Fibroblast of lung (primary cell): ENCODE results near the gene CLEC5A. TPM values are rescaled to one million over a fixed set of nuclear protein-coding genes. Genes with fewer than 3 reads are reported as not detected.

ENCODE experiments used
- DNase-seq, 2 donors: peaks; one replicate each; pipeline versions ENCODE4 v3.0.0 to v3.0.0-alpha.2; 2010; ENCODE audit warnings: low read depth in 2 of 2
- H2AFZ ChIP-seq: 2 replicates; pipeline ENCODE4 v1.5.1; 2012; ENCODE audit warnings: low read length, control low read depth, inconsistent platforms
- H3K27ac ChIP-seq: 2 replicates; pipeline ENCODE4 v1.5.1; 2011; ENCODE audit warnings: low read length, control low read depth; ENCODE audit not compliant: insufficient read depth
- H3K27me3 ChIP-seq: 2 replicates; pipeline ENCODE4 v1.5.1; 2011; ENCODE audit warnings: mild to moderate bottlenecking, low read length; ENCODE audit not compliant: control insufficient read depth, insufficient read depth
- H3K36me3 ChIP-seq: 2 replicates; pipeline ENCODE4 v1.5.1; 2011; ENCODE audit warnings: low read length; ENCODE audit not compliant: control insufficient read depth, insufficient read depth
- H3K4me1 ChIP-seq: 2 replicates; pipeline ENCODE4 v1.5.1; 2011; ENCODE audit warnings: low read length; ENCODE audit not compliant: control insufficient read depth, insufficient read depth; ENCODE audit errors: extremely low read depth
- H3K4me2 ChIP-seq: 2 replicates; pipeline ENCODE4 v1.5.1; 2011; ENCODE audit warnings: low read length, control low read depth; ENCODE audit not compliant: insufficient read depth; ENCODE audit errors: extremely low read depth
- H3K4me3 ChIP-seq, 4 experiments: fragments of 200-600 bp in 1 of 4; sonication (generic) in 1 of 4; replicated peaks in 1 of 4; 2 replicates each; pipeline ENCODE4 v1.5.1; 2011 to 2016; ENCODE audit warnings: low read length in 4 of 4, low read depth in 3 of 4, mild to moderate bottlenecking in 3 of 4, control low read depth in 2 of 4, inconsistent platforms in 1 of 4, mixed read lengths in 1 of 4; ENCODE audit not compliant: insufficient read depth in 1 of 4; ENCODE audit errors: control extremely low read depth in 1 of 4
- H3K79me2 ChIP-seq: 2 replicates; pipeline ENCODE4 v1.5.1; 2012; ENCODE audit warnings: mild to moderate bottlenecking, low read length, inconsistent platforms; ENCODE audit not compliant: control insufficient read depth, insufficient read depth
- H3K9ac ChIP-seq: 2 replicates; pipeline ENCODE4 v1.5.1; 2011; ENCODE audit warnings: mild to moderate bottlenecking, low read length, control low read depth; ENCODE audit not compliant: insufficient read depth
- H3K9me3 ChIP-seq: 2 replicates; pipeline ENCODE4 v1.5.1; 2012; ENCODE audit warnings: low read depth, low read length; ENCODE audit not compliant: control insufficient read depth, insufficient read depth
- H4K20me1 ChIP-seq: 2 replicates; pipeline ENCODE4 v1.5.1; 2011; ENCODE audit warnings: low read length; ENCODE audit not compliant: control insufficient read depth, insufficient read depth; ENCODE audit errors: extremely low read depth
- EZH2 ChIP-seq: IDR thresholded peaks from 2 replicates; pipeline ENCODE4 v1.5.1; 2012; ENCODE audit warnings: low read length, control low read depth, mild to moderate bottlenecking; ENCODE audit errors: missing control alignments
- polyA plus RNA-seq, 2 donors: library from polyadenylated mRNA; depleted of rRNA in 1 of 2; stranded (reverse) in 1 of 2; unstranded in 1 of 2; fragments of >200 nt; gene quantifications; 2 replicates each; pipeline ENCODE4 v1.2.1, GENCODE V29; 2011 to 2012; ENCODE audit warnings: missing spikeins in 1 of 2
- total RNA-seq: library from RNA; depleted of rRNA; stranded (reverse); fragments of >200 nt; gene quantifications from 2 replicates; pipeline ENCODE4 v1.2.1, GENCODE V29; 2014
- TF ChIP-seq, protein P1 (sequence below), 2 donors: IDR thresholded peaks in 1 of 2; conservative IDR thresholded peaks in 1 of 2; 1 replicate in 1 of 2; 2 replicates in 1 of 2; pipeline ENCODE4 v1.5.1; 2011 to 2012; ENCODE audit warnings: low read length in 2 of 2, control low read depth in 1 of 2, inconsistent platforms in 1 of 2, low read depth in 1 of 2, mild to moderate bottlenecking in 1 of 2

CLEC5A gene
- total and polyA plus RNA-seq, 2 donors (not counting 1 experiment from before 2014, with no cell fraction given), result not detected

DNA sequence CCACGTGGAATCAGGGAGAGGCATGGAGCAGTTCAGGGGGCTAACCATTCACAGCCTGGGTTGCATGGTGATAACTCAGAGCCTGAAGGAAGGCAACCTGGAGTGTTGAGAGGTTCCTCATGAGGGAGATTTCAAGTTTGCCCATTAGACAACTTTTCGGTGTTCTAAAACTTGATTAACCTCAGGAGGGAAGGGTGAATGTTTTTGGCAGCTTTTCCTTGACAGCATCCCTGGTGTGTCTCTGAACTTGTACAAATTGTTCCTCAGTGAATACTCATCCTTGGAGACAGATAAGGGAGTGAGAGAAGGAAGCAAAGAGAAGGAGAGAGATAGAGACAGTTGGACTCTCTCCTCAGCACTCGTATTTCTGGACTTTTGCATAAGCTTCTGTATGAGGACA is 30.7 kb downstream of the CLEC5A start, which contains the start of gene OR9A4:
Gene OR9A4 (plus strand): TSS at position 301 of the 400 bp plus-strand sequence. CDS start 2,477 bp downstream, outside the sequence.
- H3K9ac ChIP-seq, result no peak within 1 kb of the TSS
- no peak for TF ChIP-seq EZH2
- TF ChIP-seq, protein P1, sequence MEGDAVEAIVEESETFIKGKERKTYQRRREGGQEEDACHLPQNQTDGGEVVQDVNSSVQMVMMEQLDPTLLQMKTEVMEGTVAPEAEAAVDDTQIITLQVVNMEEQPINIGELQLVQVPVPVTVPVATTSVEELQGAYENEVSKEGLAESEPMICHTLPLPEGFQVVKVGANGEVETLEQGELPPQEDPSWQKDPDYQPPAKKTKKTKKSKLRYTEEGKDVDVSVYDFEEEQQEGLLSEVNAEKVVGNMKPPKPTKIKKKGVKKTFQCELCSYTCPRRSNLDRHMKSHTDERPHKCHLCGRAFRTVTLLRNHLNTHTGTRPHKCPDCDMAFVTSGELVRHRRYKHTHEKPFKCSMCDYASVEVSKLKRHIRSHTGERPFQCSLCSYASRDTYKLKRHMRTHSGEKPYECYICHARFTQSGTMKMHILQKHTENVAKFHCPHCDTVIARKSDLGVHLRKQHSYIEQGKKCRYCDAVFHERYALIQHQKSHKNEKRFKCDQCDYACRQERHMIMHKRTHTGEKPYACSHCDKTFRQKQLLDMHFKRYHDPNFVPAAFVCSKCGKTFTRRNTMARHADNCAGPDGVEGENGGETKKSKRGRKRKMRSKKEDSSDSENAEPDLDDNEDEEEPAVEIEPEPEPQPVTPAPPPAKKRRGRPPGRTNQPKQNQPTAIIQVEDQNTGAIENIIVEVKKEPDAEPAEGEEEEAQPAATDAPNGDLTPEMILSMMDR (conservative IDR thresholded peaks at IDR 0.05 in 1 of 2, IDR thresholded peaks at IDR 0.05 in 1 of 2; ENCODE audit: low read depth in 1 of 2, low read length in 2 of 2), result no peak
- H4K20me1 ChIP-seq, result no peaks in the 10 kb centered on the region
- no peak within 1 kb of the TSS for H3K4me2 ChIP-seq
- H3K9me3 ChIP-seq, result no peaks in the 10 kb centered on the region
- H2AFZ ChIP-seq, result no peak within 1 kb of the TSS
- H3K4me1 ChIP-seq, result no peaks in the 10 kb centered on the region
- no peak for DNase-seq
- H3K36me3 ChIP-seq, result no peaks in the 10 kb centered on the region
- H3K27ac ChIP-seq, result no peak within 1 kb of the TSS
- H3K27me3 ChIP-seq, result no peaks in the 10 kb centered on the region
- no peaks in the 10 kb centered on the region for H3K79me2 ChIP-seq
- H3K4me3 ChIP-seq, result no peak within 1 kb of the TSS

DNA sequence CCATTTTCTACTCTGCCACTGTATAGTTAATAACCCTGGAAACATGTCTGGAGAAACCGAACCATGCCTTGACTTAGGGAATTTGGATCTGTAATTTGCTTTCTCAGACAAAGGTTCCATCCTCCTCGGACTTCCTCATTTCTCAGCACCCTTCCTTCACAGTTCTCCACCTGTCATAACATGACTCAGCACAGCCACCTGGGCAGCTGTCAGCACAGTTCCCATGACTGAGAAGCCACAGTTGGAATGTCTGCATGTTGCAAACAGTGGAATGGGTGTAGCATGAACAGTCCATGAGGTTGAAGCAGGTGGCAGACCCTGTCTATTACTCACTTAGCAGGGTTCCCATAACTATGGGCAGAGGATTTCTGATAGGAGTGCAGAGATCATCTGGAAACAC is 31.2 kb downstream of the CLEC5A start:
- Histone ChIP-seq H3K4me1 (no peaks in the 10 kb centered on the region), H3K4me2 (no peak overlapping the region), H3K4me3 (no peak overlapping the region), H3K36me3 (no peaks in the 10 kb centered on the region), H3K27me3 (no peaks in the 10 kb centered on the region), H2AFZ (no peak overlapping the region), H3K9ac (no peak overlapping the region), H3K79me2 (no peaks in the 10 kb centered on the region), H3K9me3 (no peaks in the 10 kb centered on the region), H3K27ac (no peak overlapping the region), H4K20me1 (no peaks in the 10 kb centered on the region)
- no peak for DNase-seq
- TF ChIP-seq EZH2, result no peak
- TF ChIP-seq, protein P1 (conservative IDR thresholded peaks at IDR 0.05 in 1 of 2, IDR thresholded peaks at IDR 0.05 in 1 of 2; ENCODE audit: low read depth in 1 of 2, low read length in 2 of 2), result no peak

DNA sequence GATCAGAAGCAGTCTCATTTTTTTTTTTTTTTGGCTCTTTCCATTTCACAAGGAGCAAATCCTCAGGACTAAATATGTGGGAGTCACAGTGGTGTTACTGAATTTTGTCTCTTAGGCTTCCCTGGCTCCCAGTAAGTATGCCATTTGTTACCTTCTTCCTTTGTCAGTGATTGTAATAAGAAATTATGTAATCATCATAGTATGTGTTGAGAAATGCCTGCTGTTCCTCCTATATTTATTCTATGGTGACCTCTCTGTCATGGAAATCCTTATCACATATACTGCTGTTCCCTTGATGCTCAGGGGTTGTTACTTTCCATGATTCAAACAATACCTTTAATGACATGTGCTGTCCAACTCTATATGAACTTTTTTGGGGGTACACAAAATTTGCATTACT is 35.4 kb downstream of the CLEC5A start:
- TF ChIP-seq, protein P1 (conservative IDR thresholded peaks at IDR 0.05 in 1 of 2, IDR thresholded peaks at IDR 0.05 in 1 of 2; ENCODE audit: low read depth in 1 of 2, low read length in 2 of 2), result no peak
- no peak for TF ChIP-seq EZH2
- no peaks in the 10 kb centered on the region for H3K9me3 ChIP-seq
- H3K9ac ChIP-seq, result no peak overlapping the region
- no peak overlapping the region for H3K4me3 ChIP-seq
- no peak for DNase-seq
- H3K79me2 ChIP-seq, result no peaks in the 10 kb centered on the region
- no peaks in the 10 kb centered on the region for H3K4me1 ChIP-seq
- no peaks in the 10 kb centered on the region for H4K20me1 ChIP-seq
- no peaks in the 10 kb centered on the region for H3K36me3 ChIP-seq
- H2AFZ ChIP-seq, result no peak overlapping the region
- no peaks in the 10 kb centered on the region for H3K27me3 ChIP-seq
- no peak overlapping the region for H3K27ac ChIP-seq
- no peak overlapping the region for H3K4me2 ChIP-seq
